Iris pigment epithelial cell (primary cell): ENCODE measurements around the gene IL27RA.
A peak's percentile ranks its signal among the peaks of the same experiment; 100 is the strongest.

Experiments
- DNase-seq: peaks from one replicate; pipeline ENCODE4 v3.0.0-alpha.2; 2011; ENCODE audit warnings: low read depth

IL27RA gene

GRCh38 chr19:14089412-14089661 is 57.8 kb downstream of the IL27RA start:
- peak; percentile 28 for DNase-seq

- peak; percentile 86 for DNase-seq
Observed at GRCh38 chr19:14089662-14090508, 58.3 kb downstream of the IL27RA start.

- peak; percentile 83 for DNase-seq
Observed at GRCh38 chr19:14090509-14091080, 59.0 kb downstream of the IL27RA start, which contains the start of gene SAMD1. Gene SAMD1 (minus strand): TSS chr19:14090751.

GRCh38 chr19:14091081-14091812 is 59.7 kb downstream of the IL27RA start:
- DNase-seq = peak; percentile 55

- DNase-seq = no peak
Observed at GRCh38 chr19:14091813-14092462, 60.4 kb downstream of the IL27RA start.

GRCh38 chr19:14093117-14093823 is 61.7 kb downstream of the IL27RA start:
- no peak for DNase-seq

- no peak for DNase-seq
Observed at GRCh38 chr19:14094854-14095253, 63.3 kb downstream of the IL27RA start.

GRCh38 chr19:14096272-14096992 is 64.9 kb downstream of the IL27RA start:
- DNase-seq = no peak

- no peak for DNase-seq
Observed at GRCh38 chr19:14097532-14098151, 66.1 kb downstream of the IL27RA start.

GRCh38 chr19:14101003-14101545 is 69.5 kb downstream of the IL27RA start:
- no peak for DNase-seq

GRCh38 chr19:14102102-14102696 is 70.6 kb downstream of the IL27RA start:
- no peak for DNase-seq

GRCh38 chr19:14102756-14103155 is 71.2 kb downstream of the IL27RA start:
- DNase-seq = no peak
